Lower leg skin (tissue), 4 donors: ENCODE data around the gene NCBP2L. TPM values are rescaled to one million over a fixed set of nuclear protein-coding genes. Genes with fewer than 3 reads are reported as not detected.

Experiments used
- DNase-seq, 2 donors: peaks; one replicate each; pipeline ENCODE4 v3.0.0-alpha.2; 2019; ENCODE audit warnings: low spot score in 2 of 2
- H3K4me3 ChIP-seq: fragments of 200-600 bp; sonication (generic); 2 replicates; pipeline ENCODE4 v1.5.1; 2017; ENCODE audit warnings: mild to moderate bottlenecking, low read depth; ENCODE audit not compliant: poor library complexity, severe bottlenecking
- CTCF ChIP-seq, 3 donors: fragments of 450-650 bp; IDR thresholded peaks; one replicate each; pipeline ENCODE4 v1.5.1; 2016; ENCODE audit warnings: antibody characterized with exemption in 3 of 3, mild to moderate bottlenecking in 3 of 3, moderate library complexity in 2 of 3
- POLR2A ChIP-seq, 2 donors: fragments of 450-650 bp; IDR thresholded peaks; one replicate each; pipeline ENCODE4 v1.6.1; 2016 to 2017; ENCODE audit warnings: antibody characterized with exemption in 2 of 2, mild to moderate bottlenecking in 1 of 2, moderate library complexity in 1 of 2
- WGBS, 2 donors: methylation state at CpG; one replicate each; pipeline ENCODE4 v1.1.5; 2018; 5-methylcytosine and 5-hydroxymethylcytosine counted together
- intact Hi-C: fragments of 100-400 bp; cut with DNase I; formaldehyde crosslinking; loops from one replicate; pipeline ENCODE4 v1.15.0; 2023; ENCODE audit warnings: low total_unique reads
- total RNA-seq, 4 donors: library from RNA; depleted of rRNA; stranded (reverse); fragments of >200 nt; gene quantifications; one replicate each; pipeline ENCODE4 v1.1.0, GENCODE V29; 2016

The NCBP2L gene
- total RNA-seq, 4 donors from 2014 or later: 0.23 to 0.32 TPM; not detected in 2

- intact Hi-C loops: no loop called here
- H3K4me3 ChIP-seq: no peak overlapping the region
- no peak for DNase-seq
- 53 to 63% methylated on average over 1 of the region's 1 CpG for WGBS, 2 donors
- TF ChIP-seq CTCF (IDR thresholded peaks at IDR 0.05) (no peak), POLR2A (IDR thresholded peaks at IDR 0.05) (no peak)
Measured at GRCh38 chrX:107829878-107830277, 52.3 kb downstream of the NCBP2L start.

- TF ChIP-seq POLR2A (IDR thresholded peaks at IDR 0.05): no peak
- TF ChIP-seq CTCF (IDR thresholded peaks at IDR 0.05): no peak
- DNase-seq: no peak
- H3K4me3 ChIP-seq: no peak overlapping the region
- 75 to 79% methylated on average over 7 of the region's 7 CpGs for WGBS, 2 donors
- intact Hi-C loops: no loop called here
Measured at GRCh38 chrX:107831071-107831730, 53.7 kb downstream of the NCBP2L start.

- DNase-seq: no peak
- TF ChIP-seq POLR2A (IDR thresholded peaks at IDR 0.05) (no peak), CTCF (IDR thresholded peaks at IDR 0.05) (no peak)
- 73 to 89% methylated on average over 3 of the region's 3 CpGs for WGBS, 2 donors
- intact Hi-C loops: no loop called here
- no peak overlapping the region for H3K4me3 ChIP-seq
Measured at GRCh38 chrX:107834275-107835201, 57.0 kb downstream of the NCBP2L start.

DNA sequence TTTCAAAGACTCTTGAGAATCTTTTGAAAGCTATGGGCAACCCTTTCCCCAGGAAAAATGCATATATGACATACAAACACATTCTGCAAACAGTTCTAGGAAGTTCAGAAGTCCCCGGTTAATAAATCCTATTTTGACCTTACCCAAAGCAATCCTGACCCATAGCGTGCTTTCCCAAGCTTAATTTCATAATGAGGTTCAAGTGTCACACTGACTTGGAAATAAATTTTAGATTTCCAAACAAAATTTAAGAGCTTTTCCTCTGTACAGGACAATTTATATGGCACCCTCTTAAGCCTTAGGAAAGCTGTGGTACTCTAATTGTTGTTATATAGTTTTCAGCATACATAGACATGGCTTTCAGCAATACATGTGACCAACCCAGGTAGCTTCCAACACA, 59.4 kb downstream of the NCBP2L start:
- no peak overlapping the region for H3K4me3 ChIP-seq
- no peak for DNase-seq
- intact Hi-C loops: no loop called here
- 78 to 91% methylated on average over 2 of the region's 2 CpGs for WGBS, 2 donors
- TF ChIP-seq CTCF (IDR thresholded peaks at IDR 0.05): no peak
- no peak for TF ChIP-seq POLR2A (IDR thresholded peaks at IDR 0.05)

DNA sequence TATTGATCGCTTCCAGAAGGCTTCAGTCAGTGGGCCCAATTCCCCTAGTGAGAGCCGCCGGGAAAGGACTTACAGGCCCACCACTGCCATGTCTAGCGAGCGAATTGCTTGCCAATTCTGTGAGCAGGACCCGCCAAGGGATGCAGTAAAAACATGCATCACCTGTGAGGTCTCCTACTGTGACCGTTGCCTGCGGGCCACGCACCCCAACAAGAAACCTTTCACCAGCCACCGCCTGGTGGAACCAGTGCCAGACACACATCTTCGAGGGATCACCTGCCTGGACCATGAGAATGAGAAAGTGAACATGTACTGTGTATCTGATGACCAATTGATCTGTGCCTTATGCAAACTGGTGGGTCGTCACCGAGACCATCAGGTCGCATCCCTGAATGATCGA, 63.4 kb downstream of the NCBP2L start:
- 89 to 98% methylated on average over 12 to 15 of the region's 15 CpGs for WGBS, 2 donors
- intact Hi-C loops: no loop called here

More for the DNA sequence above, 63.4 kb downstream of the NCBP2L start:
- no peak for DNase-seq
- no peak overlapping the region for H3K4me3 ChIP-seq
- TF ChIP-seq POLR2A (IDR thresholded peaks at IDR 0.05) (no peak), CTCF (IDR thresholded peaks at IDR 0.05) (no peak)
